Trophoblast cell (in vitro differentiated cells and primary cell): Measurements from ENCODE around the gene LYZL1.

ENCODE experiments used
- DNase-seq, 2 donors: peaks; one replicate each; pipeline ENCODE4 v3.0.0-alpha.2; 2016
- H2AFZ ChIP-seq: 2 replicates; pipeline ENCODE4 v1.6.1; 2013; ENCODE audit warnings: low read length, moderate library complexity, mild to moderate bottlenecking; ENCODE audit not compliant: insufficient read depth, poor library complexity
- H2AK5ac ChIP-seq: 2 replicates; pipeline ENCODE4 v1.6.1; 2013; ENCODE audit warnings: mild to moderate bottlenecking, low read length
- H2BK120ac ChIP-seq: 2 replicates; pipeline ENCODE4 v1.6.1; 2013; ENCODE audit warnings: low read length, mild to moderate bottlenecking, moderate library complexity; ENCODE audit not compliant: insufficient read depth, poor library complexity
- H2BK12ac ChIP-seq: 2 replicates; pipeline ENCODE4 v1.6.1; 2013; ENCODE audit warnings: mild to moderate bottlenecking, low read length, moderate library complexity
- H2BK5ac ChIP-seq: 2 replicates; pipeline ENCODE4 v1.6.1; 2013; ENCODE audit warnings: low read length, low read depth, moderate library complexity, mild to moderate bottlenecking; ENCODE audit not compliant: poor library complexity
- H3K14ac ChIP-seq: 2 replicates; pipeline ENCODE4 v1.6.1; 2013; ENCODE audit warnings: mild to moderate bottlenecking, low read length
- H3K18ac ChIP-seq: 2 replicates; pipeline ENCODE4 v1.6.1; 2013; ENCODE audit warnings: mild to moderate bottlenecking, low read length
- H3K23ac ChIP-seq: 2 replicates; pipeline ENCODE4 v1.6.1; 2013; ENCODE audit warnings: low read length
- H3K27ac ChIP-seq: 2 replicates; pipeline ENCODE4 v1.5.1; 2013; ENCODE audit warnings: low read depth, mild to moderate bottlenecking, inconsistent platforms, low read length, moderate library complexity
- H3K27me3 ChIP-seq: 2 replicates; pipeline ENCODE4 v1.6.1; 2013; ENCODE audit warnings: inconsistent platforms, mild to moderate bottlenecking, low read length, moderate library complexity; ENCODE audit not compliant: insufficient read depth
- H3K36me3 ChIP-seq, 2 experiments: 1 replicate in 1 of 2; 2 replicates in 1 of 2; pipeline ENCODE4 v1.6.1; 2013; ENCODE audit warnings: low read length in 2 of 2, mild to moderate bottlenecking in 2 of 2, moderate library complexity in 1 of 2; ENCODE audit not compliant: insufficient read depth in 2 of 2, control insufficient read depth in 1 of 2
- H3K4ac ChIP-seq: 2 replicates; pipeline ENCODE4 v1.6.1; 2013; ENCODE audit warnings: low read depth, mild to moderate bottlenecking, low read length, moderate library complexity
- H3K4me1 ChIP-seq, 2 experiments: 1 replicate in 1 of 2; 2 replicates in 1 of 2; pipeline ENCODE4 v1.6.1; 2013; ENCODE audit warnings: low read length in 2 of 2, mild to moderate bottlenecking in 2 of 2, moderate library complexity in 1 of 2; ENCODE audit not compliant: insufficient read depth in 2 of 2, control insufficient read depth in 1 of 2
- H3K4me2 ChIP-seq: 2 replicates; pipeline ENCODE4 v1.6.1; 2013; ENCODE audit warnings: inconsistent platforms, mild to moderate bottlenecking, low read length, moderate library complexity
- H3K4me3 ChIP-seq: 2 replicates; pipeline ENCODE4 v1.5.1; 2013; ENCODE audit warnings: mild to moderate bottlenecking, low read depth, low read length, inconsistent platforms
- H3K79me1 ChIP-seq: one replicate; pipeline ENCODE4 v1.6.1; 2013; ENCODE audit warnings: low read length
- H3K79me2 ChIP-seq: 2 replicates; pipeline ENCODE4 v1.6.1; 2013; ENCODE audit warnings: low read length, mild to moderate bottlenecking; ENCODE audit not compliant: control insufficient read depth, insufficient read depth, poor library complexity
- H3K9ac ChIP-seq: 2 replicates; pipeline ENCODE4 v1.6.1; 2013; ENCODE audit warnings: mild to moderate bottlenecking, low read length
- H3K9me3 ChIP-seq: 2 replicates; pipeline ENCODE4 v1.6.1; 2013; ENCODE audit warnings: low read depth, mild to moderate bottlenecking, control low read depth, inconsistent platforms, low read length; ENCODE audit not compliant: insufficient read depth
- H4K12ac ChIP-seq: 2 replicates; pipeline ENCODE4 v1.6.1; 2013; ENCODE audit warnings: low read depth, mild to moderate bottlenecking, low read length, moderate library complexity
- H4K8ac ChIP-seq: 2 replicates; pipeline ENCODE4 v1.6.1; 2013; ENCODE audit warnings: low read depth, mild to moderate bottlenecking, low read length, moderate library complexity
- H4K91ac ChIP-seq: one replicate; pipeline ENCODE4 v1.6.1; 2013; ENCODE audit warnings: low read depth, mild to moderate bottlenecking, low read length, moderate library complexity
- WGBS: extraction: QIAGEN DNeasy Blood & Tissue Kit; methylation state at CpG from one replicate; pipeline ENCODE4 v1.1.7; 2013; ENCODE audit warnings: missing lambda C conversion rate; ENCODE audit not compliant: insufficient read length, insufficient coverage; ENCODE audit errors: extremely low coverage; 5-methylcytosine and 5-hydroxymethylcytosine counted together

The LYZL1 gene

GRCh38 chr10:29314726-29315125, 25.9 kb downstream of the LYZL1 start:
- H3K23ac ChIP-seq, result no peak overlapping the region
- H2AFZ ChIP-seq, result no peak overlapping the region
- H3K79me1 ChIP-seq, result no peaks in the 10 kb centered on the region
- peak overlapping the region; percentile 6 for H2BK12ac ChIP-seq
- no peaks in the 10 kb centered on the region for H3K79me2 ChIP-seq
- H3K27me3 ChIP-seq, result no peaks in the 10 kb centered on the region
- no peak overlapping the region for H3K14ac ChIP-seq
- H3K4me2 ChIP-seq, result no peak overlapping the region
- H3K9ac ChIP-seq, result no peak overlapping the region
- H3K9me3 ChIP-seq, result peaks cover 2% of the 10 kb centered on the region
- H3K4me3 ChIP-seq, result no peak overlapping the region
- no peak overlapping the region for H3K4ac ChIP-seq
- DNase-seq, result no peak
- no peaks in the 10 kb centered on the region for H3K36me3 ChIP-seq
- no CpG with 5 or more reads among the region's 8 CpGs for WGBS
- no peak overlapping the region for H3K18ac ChIP-seq
- no peak overlapping the region for H2BK120ac ChIP-seq
- no peak overlapping the region for H2AK5ac ChIP-seq
- H3K4me1 ChIP-seq, result peaks cover 3 to 10% of the 10 kb centered on the region in 2 experiments
- no peak overlapping the region for H4K91ac ChIP-seq
- H3K27ac ChIP-seq, result no peak overlapping the region
- no peak overlapping the region for H4K8ac ChIP-seq
- H2BK5ac ChIP-seq, result no peak overlapping the region
- no peak overlapping the region for H4K12ac ChIP-seq

- WGBS, result no CpG with 5 or more reads among the region's 5 CpGs
- Histone ChIP-seq H3K9ac (no peak overlapping the region), H3K14ac (no peak overlapping the region), H3K4me2 (no peak overlapping the region), H4K12ac (no peak overlapping the region), H2BK120ac (no peak overlapping the region), H3K27ac (no peak overlapping the region), H3K9me3 (peaks cover 2% of the 10 kb centered on the region), H4K91ac (no peak overlapping the region), H3K36me3 (no peaks in the 10 kb centered on the region), H3K79me1 (no peaks in the 10 kb centered on the region), H3K18ac (no peak overlapping the region), H3K79me2 (no peaks in the 10 kb centered on the region), H2AFZ (no peak overlapping the region), H3K4me1 (peaks cover 3 to 7% of the 10 kb centered on the region in 2 experiments), H3K4ac (no peak overlapping the region), H3K27me3 (no peaks in the 10 kb centered on the region), H2BK5ac (no peak overlapping the region), H2BK12ac (no peak overlapping the region), H3K23ac (no peak overlapping the region), H3K4me3 (no peak overlapping the region), H4K8ac (no peak overlapping the region), H2AK5ac (no peak overlapping the region)
- no peak for DNase-seq
These were observed 26.9 kb downstream of the LYZL1 start for GRCh38 chr10:29315814-29316213.

- peak overlapping the region; percentile 58 for H2BK12ac ChIP-seq
- no peak overlapping the region for H3K23ac ChIP-seq
- H3K18ac ChIP-seq, result no peak overlapping the region
- no peak overlapping the region for H2BK5ac ChIP-seq
- H2AK5ac ChIP-seq, result no peak overlapping the region
- H4K8ac ChIP-seq, result no peak overlapping the region
- H3K27me3 ChIP-seq, result no peaks in the 10 kb centered on the region
- H3K4ac ChIP-seq, result no peak overlapping the region
- no peaks in the 10 kb centered on the region for H3K79me1 ChIP-seq
- H3K14ac ChIP-seq, result no peak overlapping the region
- peaks cover 2% of the 10 kb centered on the region for H3K9me3 ChIP-seq
- WGBS, result no CpG with 5 or more reads among the region's 8 CpGs
- H3K4me1 ChIP-seq, result peaks cover 3 to 7% of the 10 kb centered on the region in 2 experiments
- no peak overlapping the region for H3K27ac ChIP-seq
- no peak for DNase-seq
- no peak overlapping the region for H3K4me3 ChIP-seq
- no peak overlapping the region for H2BK120ac ChIP-seq
- H3K9ac ChIP-seq, result no peak overlapping the region
- H3K4me2 ChIP-seq, result no peak overlapping the region
- no peaks in the 10 kb centered on the region for H3K36me3 ChIP-seq
- no peak overlapping the region for H4K12ac ChIP-seq
- H3K79me2 ChIP-seq, result no peaks in the 10 kb centered on the region
- H4K91ac ChIP-seq, result no peak overlapping the region
- no peak overlapping the region for H2AFZ ChIP-seq
These were observed 27.6 kb downstream of the LYZL1 start for GRCh38 chr10:29316308-29317026.

- H3K4me2 ChIP-seq, result no peak overlapping the region
- H3K4me3 ChIP-seq, result no peak overlapping the region
- no peaks in the 10 kb centered on the region for H3K27me3 ChIP-seq
- no peak overlapping the region for H4K8ac ChIP-seq
- DNase-seq, result no peak
- H2AK5ac ChIP-seq, result no peak overlapping the region
- H3K79me1 ChIP-seq, result no peaks in the 10 kb centered on the region
- no peak overlapping the region for H4K12ac ChIP-seq
- H2BK5ac ChIP-seq, result no peak overlapping the region
- no peak overlapping the region for H3K23ac ChIP-seq
- no peak overlapping the region for H2BK120ac ChIP-seq
- no peak overlapping the region for H2BK12ac ChIP-seq
- H3K18ac ChIP-seq, result no peak overlapping the region
- H3K4me1 ChIP-seq, result peaks cover 3 to 7% of the 10 kb centered on the region in 2 experiments
- H2AFZ ChIP-seq, result no peak overlapping the region
- H3K9me3 ChIP-seq, result peaks cover 2% of the 10 kb centered on the region
- H4K91ac ChIP-seq, result no peak overlapping the region
- H3K79me2 ChIP-seq, result no peaks in the 10 kb centered on the region
- no peak overlapping the region for H3K4ac ChIP-seq
- H3K27ac ChIP-seq, result no peak overlapping the region
- whole genome bisulfite sequencing, result no CpG with 5 or more reads among the region's 2 CpGs
- H3K36me3 ChIP-seq, result no peaks in the 10 kb centered on the region
- no peak overlapping the region for H3K14ac ChIP-seq
- H3K9ac ChIP-seq, result no peak overlapping the region
These were observed 28.2 kb downstream of the LYZL1 start for GRCh38 chr10:29317027-29317420.
